ENCODE results near the gene IGLL1.

- no peak for TF ChIP-seq CTCF (IDR thresholded peaks at IDR 0.05)
- TF ChIP-seq EP300 (IDR thresholded peaks at IDR 0.05), result no peak
Observed at GRCh38 chr22:23532731-23533130, 47.4 kb downstream of the IGLL1 start.
